Ovary (tissue), 3 donors: ENCODE data around the gene C1R.

Source experiments
- EP300 ChIP-seq: sonication (generic); formaldehyde crosslinking; IDR thresholded peaks from one replicate; pipeline ENCODE4 v1.6.1; 2017; ENCODE audit warnings: antibody characterized with exemption
- TF ChIP-seq, protein P1 (sequence below), 3 donors: fragments of 450-650 bp in 2 of 3; fragments of 200-600 bp in 1 of 3; IDR thresholded peaks; one replicate each; pipeline versions ENCODE4 v1.5.1 to v1.8.0; 2016 to 2022; ENCODE audit warnings: antibody characterized with exemption in 3 of 3, mild to moderate bottlenecking in 1 of 3
- donor health status: DM: no; HTN: no; CAD: no.

GRCh38 chr12:7091171-7091570 is 1.1 kb downstream of the C1R start:
- TF ChIP-seq EP300 = no peak
- TF ChIP-seq, protein P1, sequence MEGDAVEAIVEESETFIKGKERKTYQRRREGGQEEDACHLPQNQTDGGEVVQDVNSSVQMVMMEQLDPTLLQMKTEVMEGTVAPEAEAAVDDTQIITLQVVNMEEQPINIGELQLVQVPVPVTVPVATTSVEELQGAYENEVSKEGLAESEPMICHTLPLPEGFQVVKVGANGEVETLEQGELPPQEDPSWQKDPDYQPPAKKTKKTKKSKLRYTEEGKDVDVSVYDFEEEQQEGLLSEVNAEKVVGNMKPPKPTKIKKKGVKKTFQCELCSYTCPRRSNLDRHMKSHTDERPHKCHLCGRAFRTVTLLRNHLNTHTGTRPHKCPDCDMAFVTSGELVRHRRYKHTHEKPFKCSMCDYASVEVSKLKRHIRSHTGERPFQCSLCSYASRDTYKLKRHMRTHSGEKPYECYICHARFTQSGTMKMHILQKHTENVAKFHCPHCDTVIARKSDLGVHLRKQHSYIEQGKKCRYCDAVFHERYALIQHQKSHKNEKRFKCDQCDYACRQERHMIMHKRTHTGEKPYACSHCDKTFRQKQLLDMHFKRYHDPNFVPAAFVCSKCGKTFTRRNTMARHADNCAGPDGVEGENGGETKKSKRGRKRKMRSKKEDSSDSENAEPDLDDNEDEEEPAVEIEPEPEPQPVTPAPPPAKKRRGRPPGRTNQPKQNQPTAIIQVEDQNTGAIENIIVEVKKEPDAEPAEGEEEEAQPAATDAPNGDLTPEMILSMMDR (IDR thresholded peaks at IDR 0.05) = no peak
